PC-3 (cell line): Measurements from ENCODE around the gene TEX2.

Source experiments
- CTCF ChIP-seq: fragments of 300-600 bp; sonication (generic); conservative IDR thresholded peaks from 2 replicates; pipeline ENCODE4 v1.5.1; 2017; ENCODE audit warnings: antibody characterized with exemption, low read depth, mild to moderate bottlenecking, low read length
- EZH2 ChIP-seq: fragments of 300-600 bp; sonication (generic); IDR thresholded peaks from one replicate; pipeline ENCODE4 v1.6.1; 2017; ENCODE audit warnings: antibody characterized with exemption, mild to moderate bottlenecking, low read length; ENCODE audit not compliant: unreplicated experiment

DNA sequence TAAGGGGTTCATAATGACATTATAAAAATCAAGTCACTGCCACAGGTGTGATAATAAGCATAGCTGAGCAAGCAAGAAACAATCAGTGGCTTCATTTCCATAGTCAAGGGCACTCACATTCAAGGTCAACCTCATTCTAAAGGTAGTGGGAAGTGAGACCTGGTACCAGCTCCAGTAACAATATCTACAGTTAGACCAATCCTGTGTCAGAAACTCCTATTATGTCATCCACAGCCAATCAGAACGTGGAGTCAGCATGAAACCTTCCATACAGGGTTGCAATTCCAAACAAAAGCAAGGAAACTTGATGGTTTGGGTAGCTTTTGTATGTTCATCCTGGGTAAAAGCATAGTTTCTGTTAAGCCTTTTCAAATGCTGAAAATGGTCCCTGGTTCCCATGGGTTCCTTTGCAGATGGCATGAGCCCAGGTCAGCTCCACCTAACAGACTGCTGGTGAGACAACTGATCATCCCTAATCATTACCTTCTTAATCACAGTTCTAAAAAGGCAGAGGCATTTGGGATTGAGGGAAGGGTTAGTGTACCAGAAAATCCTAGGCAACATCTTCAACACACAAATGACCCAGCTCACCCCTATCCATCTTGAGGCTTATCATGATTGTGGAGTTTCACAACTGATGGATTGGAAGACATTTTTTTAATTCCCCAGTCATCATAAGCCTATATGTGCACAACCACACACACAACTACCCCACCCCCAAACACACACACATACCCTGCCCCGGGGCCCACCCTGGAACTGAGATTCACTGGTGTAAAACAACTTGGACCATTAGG lies 30.4 kb downstream of the TEX2 start:
- TF ChIP-seq EZH2 = no peak
- no peak for TF ChIP-seq CTCF
